Mucosa of rectum (tissue), 2 donors: ENCODE measurements around the gene IGF2BP2.
"Not testable (repeated sequence)": the region's sequence is repeated elsewhere in the genome, so short reads cannot be mapped to it uniquely, and the experiment has no call there.

Experiments
- H3K27ac ChIP-seq, 2 donors: one replicate each; pipeline ENCODE4 v1.7.0; 2013; ENCODE audit warnings: inconsistent platforms in 2 of 2, low read depth in 2 of 2, low read length in 2 of 2
- H3K27me3 ChIP-seq, 2 donors: one replicate each; pipeline ENCODE4 v1.7.0; 2013; ENCODE audit warnings: low read length in 2 of 2; ENCODE audit not compliant: control insufficient read depth in 2 of 2, insufficient read depth in 2 of 2
- H3K36me3 ChIP-seq, 2 donors: one replicate each; pipeline ENCODE4 v1.7.0; 2013; ENCODE audit warnings: low read length in 2 of 2; ENCODE audit not compliant: control insufficient read depth in 2 of 2, insufficient read depth in 2 of 2
- H3K4me1 ChIP-seq, 2 donors: one replicate each; pipeline ENCODE4 v1.7.0; 2013; ENCODE audit warnings: low read length in 2 of 2, mild to moderate bottlenecking in 1 of 2; ENCODE audit not compliant: control insufficient read depth in 2 of 2, insufficient read depth in 2 of 2
- H3K4me3 ChIP-seq, 2 donors: one replicate each; pipeline ENCODE4 v1.7.0; 2013; ENCODE audit warnings: low read length in 2 of 2
- H3K9ac ChIP-seq, 2 donors: one replicate each; pipeline ENCODE4 v1.7.0; 2013; ENCODE audit warnings: low read length in 2 of 2, low read depth in 1 of 2, mild to moderate bottlenecking in 1 of 2
- H3K9me3 ChIP-seq, 2 donors: one replicate each; pipeline ENCODE4 v1.7.0; 2013; ENCODE audit warnings: low read length in 2 of 2; ENCODE audit not compliant: control insufficient read depth in 2 of 2
- donor health status: healthy.
- donor health status: Normal muscosa, but diverticular disease.

IGF2BP2 gene

GRCh38 chr3:185788292-185788691, 36.5 kb downstream of the IGF2BP2 start:
- H3K27me3 ChIP-seq = no peaks in the 10 kb centered on the region
- no peaks in the 10 kb centered on the region for H3K9me3 ChIP-seq
- peaks cover 2 to 11% of the 10 kb centered on the region in 2 donors for H3K4me1 ChIP-seq
- no peak overlapping the region for H3K9ac ChIP-seq
- H3K4me3 ChIP-seq = no peak overlapping the region
- H3K27ac ChIP-seq = no peak overlapping the region
- H3K36me3 ChIP-seq = no peaks in the 10 kb centered on the region

DNA sequence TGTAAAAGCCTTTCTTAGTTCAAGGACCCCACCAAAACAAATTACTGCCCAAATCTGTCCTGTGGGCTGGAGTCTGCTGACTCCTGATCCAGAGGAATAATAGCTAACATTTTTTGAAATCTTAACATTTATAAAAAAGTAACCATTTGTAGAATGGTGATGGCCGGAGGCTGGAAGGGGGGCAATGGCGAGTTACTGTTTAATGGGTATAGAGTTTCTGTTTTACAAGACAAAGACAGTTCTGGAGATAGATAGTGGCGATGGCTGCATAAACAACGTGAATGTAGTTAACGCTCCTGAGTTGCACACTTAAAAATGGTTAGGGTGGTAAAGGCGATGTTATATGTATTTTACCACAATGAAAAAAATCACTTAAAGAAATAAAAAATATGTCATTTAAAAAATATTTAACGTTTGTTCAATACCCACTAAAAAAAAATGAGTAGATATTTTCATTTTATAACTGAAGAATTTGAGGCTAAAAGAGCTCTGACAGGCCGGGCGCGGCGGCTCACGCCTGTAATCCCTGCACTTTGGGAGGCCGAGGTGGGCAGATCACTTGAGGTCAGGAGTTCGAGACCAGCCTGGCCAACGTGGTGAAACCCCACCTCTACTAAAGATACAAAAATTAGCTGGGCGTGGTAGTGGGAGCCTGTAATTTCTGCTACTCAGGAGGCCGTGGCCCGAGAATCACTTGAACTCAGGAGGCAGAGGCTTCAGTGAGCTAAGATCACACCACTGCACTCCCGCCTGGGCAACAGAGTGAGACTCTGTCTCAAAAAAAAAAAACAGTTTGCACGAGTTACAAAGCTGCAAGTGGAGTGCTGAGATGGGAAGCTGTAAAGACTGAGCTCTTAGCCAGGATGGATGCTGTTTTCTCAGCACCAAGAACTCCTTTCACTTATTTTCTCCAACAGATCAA, 37.6 kb downstream of the IGF2BP2 start:
- peaks cover 0 to 3% of the 10 kb centered on the region in 2 donors for H3K4me1 ChIP-seq
- no peak overlapping the region for H3K27ac ChIP-seq
- H3K9ac ChIP-seq = no peak overlapping the region
- H3K9me3 ChIP-seq = no peaks in the 10 kb centered on the region
- no peaks in the 10 kb centered on the region for H3K36me3 ChIP-seq
- no peaks in the 10 kb centered on the region for H3K27me3 ChIP-seq
- H3K4me3 ChIP-seq = no peak overlapping the region

GRCh38 chr3:185786258-185786657, 38.6 kb downstream of the IGF2BP2 start:
- H3K4me3 ChIP-seq, H3K4me1 ChIP-seq, H3K36me3 ChIP-seq, H3K27me3 ChIP-seq, H3K9me3 ChIP-seq, H3K9ac ChIP-seq: not testable (repeated sequence)
- H3K27ac ChIP-seq = peak overlapping the region in 1 of 2 donors; percentile 61

- Histone ChIP-seq H3K27ac (no peak overlapping the region), H3K9me3 (no peaks in the 10 kb centered on the region), H3K27me3 (no peaks in the 10 kb centered on the region), H3K9ac (no peak overlapping the region), H3K4me1 (peaks cover 0 to 3% of the 10 kb centered on the region in 2 donors), H3K36me3 (no peaks in the 10 kb centered on the region), H3K4me3 (no peak overlapping the region)
Observed at GRCh38 chr3:185784317-185784716, 40.5 kb downstream of the IGF2BP2 start.

DNA sequence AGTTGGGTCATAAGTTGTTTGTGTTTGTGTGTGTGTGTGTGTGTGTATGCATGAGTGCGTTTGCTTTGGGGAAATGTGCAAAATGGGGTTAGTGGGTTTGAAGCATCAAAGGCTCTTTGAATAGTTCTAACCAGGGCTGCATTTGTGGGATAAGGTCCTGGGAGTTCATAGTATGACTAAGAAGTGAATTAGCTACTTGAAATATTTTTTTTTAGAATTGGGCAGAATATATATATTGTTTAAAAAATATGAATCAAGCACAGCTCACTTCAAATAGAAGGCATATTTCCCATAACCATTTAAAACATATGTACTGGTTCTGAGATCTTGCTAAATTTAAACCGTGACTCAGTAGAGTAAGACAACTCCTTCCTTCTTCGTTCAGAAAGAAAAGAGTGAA, 43.1 kb downstream of the IGF2BP2 start:
- no peaks in the 10 kb centered on the region for H3K36me3 ChIP-seq
- peaks cover 0 to 3% of the 10 kb centered on the region in 2 donors for H3K4me1 ChIP-seq
- H3K9ac ChIP-seq = no peak overlapping the region
- H3K4me3 ChIP-seq = no peak overlapping the region
- H3K27me3 ChIP-seq = no peaks in the 10 kb centered on the region
- no peak overlapping the region for H3K27ac ChIP-seq
- H3K9me3 ChIP-seq = no peaks in the 10 kb centered on the region

- H3K4me1 ChIP-seq = peaks cover 2 to 3% of the 10 kb centered on the region in 2 donors
- H3K9me3 ChIP-seq = no peaks in the 10 kb centered on the region
- H3K9ac ChIP-seq = no peak overlapping the region
- H3K36me3 ChIP-seq = no peaks in the 10 kb centered on the region
- no peak overlapping the region for H3K27ac ChIP-seq
- H3K27me3 ChIP-seq = no peaks in the 10 kb centered on the region
- H3K4me3 ChIP-seq = no peak overlapping the region
Observed at GRCh38 chr3:185779461-185779860, 45.4 kb downstream of the IGF2BP2 start.

GRCh38 chr3:185778821-185779220, 46.0 kb downstream of the IGF2BP2 start:
- H3K9me3 ChIP-seq = no peaks in the 10 kb centered on the region
- H3K9ac ChIP-seq = no peak overlapping the region
- H3K4me3 ChIP-seq = no peak overlapping the region
- no peak overlapping the region for H3K27ac ChIP-seq
- no peaks in the 10 kb centered on the region for H3K36me3 ChIP-seq
- peaks cover 2 to 7% of the 10 kb centered on the region in 2 donors for H3K4me1 ChIP-seq
- H3K27me3 ChIP-seq = no peaks in the 10 kb centered on the region

DNA sequence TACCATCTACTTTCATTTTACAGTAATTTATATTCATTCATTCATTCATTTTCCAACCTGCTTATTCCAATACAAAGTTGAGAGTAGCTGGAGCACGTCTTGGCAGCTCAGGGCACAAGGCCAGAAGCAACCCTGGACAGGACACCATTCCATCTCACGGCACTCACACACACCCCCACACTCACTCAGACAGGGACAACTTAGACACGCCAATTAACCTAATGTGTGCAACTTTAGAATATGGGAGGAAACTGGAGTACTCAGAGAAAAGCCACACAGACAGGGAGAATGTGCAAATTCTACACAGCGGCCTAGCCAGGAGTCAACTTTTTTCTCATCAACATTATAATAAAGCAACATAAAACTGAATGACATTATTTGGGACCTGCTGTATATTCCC, 46.7 kb downstream of the IGF2BP2 start:
- no peak overlapping the region for H3K9ac ChIP-seq
- no peaks in the 10 kb centered on the region for H3K27me3 ChIP-seq
- H3K4me1 ChIP-seq = peaks cover 2 to 8% of the 10 kb centered on the region in 2 donors
- H3K4me3 ChIP-seq = no peak overlapping the region
- no peaks in the 10 kb centered on the region for H3K9me3 ChIP-seq
- no peaks in the 10 kb centered on the region for H3K36me3 ChIP-seq
- no peak overlapping the region for H3K27ac ChIP-seq

GRCh38 chr3:185770109-185770508, 54.7 kb downstream of the IGF2BP2 start:
- Histone ChIP-seq H3K4me3 (no peak overlapping the region), H3K9ac (no peak overlapping the region), H3K27ac (no peak overlapping the region), H3K9me3 (no peaks in the 10 kb centered on the region), H3K4me1 (peaks cover 5 to 29% of the 10 kb centered on the region in 2 donors), H3K27me3 (no peaks in the 10 kb centered on the region), H3K36me3 (no peaks in the 10 kb centered on the region)

DNA sequence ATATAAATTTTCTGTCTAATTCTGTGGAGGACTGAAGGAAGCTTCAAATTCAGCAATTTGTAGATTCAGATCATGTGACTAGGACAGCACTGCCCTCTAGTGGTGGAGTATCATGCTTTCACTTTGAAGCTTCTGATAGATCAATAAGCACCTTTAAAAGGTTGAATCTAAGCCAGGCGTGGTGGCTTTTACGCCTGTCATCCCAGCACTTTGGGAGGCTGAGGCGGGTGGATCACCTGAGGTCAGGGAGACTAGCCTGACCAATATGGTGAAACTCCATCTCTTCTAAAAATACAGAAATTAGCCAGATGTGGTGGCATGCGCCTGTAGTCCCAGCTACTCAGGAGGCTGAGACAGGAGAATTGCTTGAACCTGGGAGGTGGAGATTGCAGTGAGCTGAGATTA, 56.3 kb downstream of the IGF2BP2 start:
- not testable (repeated sequence) for H3K36me3 ChIP-seq, H3K9me3 ChIP-seq, H3K27ac ChIP-seq, H3K9ac ChIP-seq, H3K27me3 ChIP-seq, H3K4me3 ChIP-seq
- H3K4me1 ChIP-seq = peaks cover 7 to 33% of the 10 kb centered on the region in 2 donors
